Liver (tissue), 9 donors: ENCODE results near the gene BIRC7. TPM values are rescaled to one million over a fixed set of nuclear protein-coding genes. Genes with fewer than 3 reads are reported as not detected.

Source experiments
- DNase-seq: peaks from one replicate; pipeline ENCODE4 v3.0.0-alpha.2; 2017; ENCODE audit warnings: low spot score
- H3K27ac ChIP-seq, 2 donors: one replicate each; pipeline ENCODE4 v1.7.0; 2013; ENCODE audit warnings: inconsistent platforms in 2 of 2, low read length in 2 of 2, control low read depth in 1 of 2, low read depth in 1 of 2, mild to moderate bottlenecking in 1 of 2
- H3K27me3 ChIP-seq, 4 donors: one replicate each; pipeline versions ENCODE4 v1.6.1 to v1.7.0; 2013; ENCODE audit warnings: low read length in 3 of 4, inconsistent platforms in 1 of 4, mild to moderate bottlenecking in 1 of 4, moderate library complexity in 1 of 4; ENCODE audit not compliant: control insufficient read depth in 4 of 4, insufficient read depth in 4 of 4
- H3K36me3 ChIP-seq, 4 donors: one replicate each; pipeline versions ENCODE4 v1.6.1 to v1.7.0; 2013; ENCODE audit warnings: low read length in 3 of 4, mild to moderate bottlenecking in 3 of 4, low read depth in 1 of 4, moderate library complexity in 1 of 4; ENCODE audit not compliant: control insufficient read depth in 4 of 4, insufficient read depth in 3 of 4
- H3K4me1 ChIP-seq, 4 donors: one replicate each; pipeline versions ENCODE4 v1.6.1 to v1.7.0; 2013; ENCODE audit warnings: low read length in 3 of 4, mild to moderate bottlenecking in 3 of 4, moderate library complexity in 1 of 4; ENCODE audit not compliant: control insufficient read depth in 4 of 4, insufficient read depth in 4 of 4
- H3K4me3 ChIP-seq, 3 donors: one replicate each; pipeline versions ENCODE4 v1.6.1 to v1.7.0; 2013; ENCODE audit warnings: low read length in 3 of 3, control low read depth in 1 of 3, low read depth in 1 of 3, mild to moderate bottlenecking in 1 of 3
- H3K9ac ChIP-seq, 2 donors: one replicate each; pipeline ENCODE4 v1.7.0; 2013; ENCODE audit warnings: low read length in 2 of 2, mild to moderate bottlenecking in 2 of 2, moderate library complexity in 2 of 2, control low read depth in 1 of 2, low read depth in 1 of 2
- H3K9me3 ChIP-seq, 4 donors: one replicate each; pipeline versions ENCODE4 v1.6.1 to v1.7.0; 2013; ENCODE audit warnings: low read length in 3 of 4; ENCODE audit not compliant: control insufficient read depth in 4 of 4
- EGR1 ChIP-seq, 2 donors: IDR thresholded peaks; 2 replicates each; pipeline ENCODE4 v1.6.1; 2016 to 2018; ENCODE audit warnings: antibody characterized with exemption in 2 of 2, low read depth in 2 of 2
- FOXA1 ChIP-seq: IDR thresholded peaks from 2 replicates; pipeline ENCODE4 v1.6.1; 2016; ENCODE audit warnings: antibody characterized with exemption
- FOXA2 ChIP-seq: IDR thresholded peaks from 2 replicates; pipeline ENCODE4 v1.6.1; 2016; ENCODE audit warnings: antibody characterized with exemption
- HNF4A ChIP-seq, 2 donors: conservative IDR thresholded peaks; 2 replicates each; pipeline ENCODE4 v1.6.1; 2016; ENCODE audit warnings: antibody characterized with exemption in 2 of 2, mild to moderate bottlenecking in 2 of 2
- HNF4G ChIP-seq: IDR thresholded peaks from 2 replicates; pipeline ENCODE4 v1.6.1; 2016; ENCODE audit warnings: antibody characterized with exemption
- JUND ChIP-seq, 2 donors: IDR thresholded peaks; 2 replicates each; pipeline ENCODE4 v1.6.1; 2016; ENCODE audit warnings: antibody characterized with exemption in 2 of 2
- NR2F2 ChIP-seq: IDR thresholded peaks from 2 replicates; pipeline ENCODE4 v1.6.1; 2016; ENCODE audit warnings: antibody characterized with exemption
- RAD21 ChIP-seq, 2 donors: IDR thresholded peaks; 2 replicates each; pipeline ENCODE4 v1.6.1; 2016; ENCODE audit warnings: antibody characterized with exemption in 2 of 2, mild to moderate bottlenecking in 2 of 2
- RXRA ChIP-seq, 2 donors: IDR thresholded peaks; 2 replicates each; pipeline ENCODE4 v1.6.1; 2017 to 2018; ENCODE audit warnings: antibody characterized with exemption in 2 of 2, mild to moderate bottlenecking in 1 of 2
- SP1 ChIP-seq: IDR thresholded peaks from 2 replicates; pipeline ENCODE4 v1.6.1; 2018; ENCODE audit warnings: antibody characterized with exemption, mild to moderate bottlenecking
- TAF1 ChIP-seq: conservative IDR thresholded peaks from 2 replicates; pipeline ENCODE4 v1.6.1; 2016; ENCODE audit warnings: antibody characterized with exemption, mild to moderate bottlenecking
- YY1 ChIP-seq: IDR thresholded peaks from 2 replicates; pipeline ENCODE4 v1.6.1; 2016; ENCODE audit warnings: antibody characterized with exemption, mild to moderate bottlenecking
- ZBTB33 ChIP-seq: IDR thresholded peaks from 2 replicates; pipeline ENCODE4 v1.6.1; 2016; ENCODE audit warnings: antibody characterized with exemption
- WGBS: extraction: QIAGEN DNeasy Blood & Tissue Kit; methylation state at CpG from one replicate; pipeline ENCODE4 v1.1.7; 2013; 5-methylcytosine and 5-hydroxymethylcytosine counted together
- polyA plus RNA-seq, 2 donors: library from polyadenylated mRNA; stranded (reverse) in 1 of 2; unstranded in 1 of 2; fragments of 200-250 nt in 1 of 2; fragments of >200 nt in 1 of 2; fragmentation: Nextera tagmentation in 1 of 2; extraction: Ambion mirVana in 1 of 2; gene quantifications; one replicate each; pipeline versions ENCODE4 v1.2.1 to v1.2.3, GENCODE V29; 2013 to 2015
- total RNA-seq, 2 donors: library from RNA; depleted of rRNA; stranded (reverse); fragments of >200 nt; gene quantifications; one replicate each; pipeline ENCODE4 v1.2.3, GENCODE V29; 2014
- TF ChIP-seq, protein P1 (sequence below): IDR thresholded peaks from 2 replicates; pipeline ENCODE4 v1.6.1; 2016; ENCODE audit warnings: antibody characterized with exemption
- TF ChIP-seq, protein P2 (sequence below): IDR thresholded peaks from 2 replicates; pipeline ENCODE4 v1.6.1; 2016; ENCODE audit warnings: antibody characterized with exemption, mild to moderate bottlenecking
- TF ChIP-seq, protein P3 (sequence below): fragments of 150-350 bp; IDR thresholded peaks from 2 replicates; pipeline ENCODE4 v1.5.1; 2017; ENCODE audit warnings: improper control_type of control experiment, low read depth, low read length; ENCODE audit not compliant: missing input control
- donor health status: healthy.
- donor health status: healthy.
- donor health status: healthy.
- donor health status: healthy.
- donor health status: healthy.

Gene BIRC7
- total and polyA plus RNA-seq, 4 donors: 0.23 TPM; not detected in 3

DNA sequence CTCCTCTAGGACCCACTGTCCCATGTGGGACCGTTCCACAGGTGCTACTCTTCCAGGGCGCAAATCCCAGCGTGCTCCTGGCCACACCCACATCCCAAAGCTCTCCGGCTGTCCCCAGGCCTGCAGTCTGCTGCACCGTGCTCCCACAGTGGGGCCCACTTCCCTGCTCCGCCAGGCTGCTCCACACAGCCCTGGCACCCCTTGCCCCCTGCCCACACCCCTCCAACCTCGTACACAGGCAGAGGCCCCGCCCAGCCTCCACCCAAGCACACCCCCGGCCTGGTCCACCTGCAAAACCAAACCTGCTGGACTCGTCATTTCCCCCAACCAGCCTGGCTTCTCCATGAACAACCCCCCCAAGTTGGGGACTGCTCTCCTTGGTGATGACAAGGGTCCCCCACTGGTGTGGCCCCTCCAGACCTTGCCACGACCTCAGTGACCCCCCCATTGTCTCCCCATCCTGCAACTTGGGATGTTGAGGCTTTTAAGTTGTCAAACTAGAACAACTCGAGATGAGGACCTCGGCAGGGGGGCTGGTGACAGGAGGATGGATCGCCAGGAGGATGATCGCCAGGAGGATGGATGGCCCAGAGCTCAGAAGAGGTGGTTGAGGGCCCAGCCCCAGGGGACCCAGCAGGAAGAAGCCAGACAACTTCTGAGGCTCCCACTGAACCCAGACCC, 46.9 kb upstream of the BIRC7 start:
- no peak overlapping the region for H3K9ac ChIP-seq
- H3K36me3 ChIP-seq: no peaks in the 10 kb centered on the region
- WGBS: 73% methylated on average over 15 of the region's 15 CpGs
- DNase-seq: no peak
- H3K4me3 ChIP-seq: no peak overlapping the region
- no peaks in the 10 kb centered on the region for H3K4me1 ChIP-seq
- no peaks in the 10 kb centered on the region for H3K27me3 ChIP-seq
- TF ChIP-seq, protein P1, sequence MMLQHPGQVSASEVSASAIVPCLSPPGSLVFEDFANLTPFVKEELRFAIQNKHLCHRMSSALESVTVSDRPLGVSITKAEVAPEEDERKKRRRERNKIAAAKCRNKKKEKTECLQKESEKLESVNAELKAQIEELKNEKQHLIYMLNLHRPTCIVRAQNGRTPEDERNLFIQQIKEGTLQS: no peak
- TF ChIP-seq HNF4A (conservative IDR thresholded peaks at IDR 0.05) (no peak), HNF4G (no peak), TAF1 (no peak)
- TF ChIP-seq, protein P2, sequence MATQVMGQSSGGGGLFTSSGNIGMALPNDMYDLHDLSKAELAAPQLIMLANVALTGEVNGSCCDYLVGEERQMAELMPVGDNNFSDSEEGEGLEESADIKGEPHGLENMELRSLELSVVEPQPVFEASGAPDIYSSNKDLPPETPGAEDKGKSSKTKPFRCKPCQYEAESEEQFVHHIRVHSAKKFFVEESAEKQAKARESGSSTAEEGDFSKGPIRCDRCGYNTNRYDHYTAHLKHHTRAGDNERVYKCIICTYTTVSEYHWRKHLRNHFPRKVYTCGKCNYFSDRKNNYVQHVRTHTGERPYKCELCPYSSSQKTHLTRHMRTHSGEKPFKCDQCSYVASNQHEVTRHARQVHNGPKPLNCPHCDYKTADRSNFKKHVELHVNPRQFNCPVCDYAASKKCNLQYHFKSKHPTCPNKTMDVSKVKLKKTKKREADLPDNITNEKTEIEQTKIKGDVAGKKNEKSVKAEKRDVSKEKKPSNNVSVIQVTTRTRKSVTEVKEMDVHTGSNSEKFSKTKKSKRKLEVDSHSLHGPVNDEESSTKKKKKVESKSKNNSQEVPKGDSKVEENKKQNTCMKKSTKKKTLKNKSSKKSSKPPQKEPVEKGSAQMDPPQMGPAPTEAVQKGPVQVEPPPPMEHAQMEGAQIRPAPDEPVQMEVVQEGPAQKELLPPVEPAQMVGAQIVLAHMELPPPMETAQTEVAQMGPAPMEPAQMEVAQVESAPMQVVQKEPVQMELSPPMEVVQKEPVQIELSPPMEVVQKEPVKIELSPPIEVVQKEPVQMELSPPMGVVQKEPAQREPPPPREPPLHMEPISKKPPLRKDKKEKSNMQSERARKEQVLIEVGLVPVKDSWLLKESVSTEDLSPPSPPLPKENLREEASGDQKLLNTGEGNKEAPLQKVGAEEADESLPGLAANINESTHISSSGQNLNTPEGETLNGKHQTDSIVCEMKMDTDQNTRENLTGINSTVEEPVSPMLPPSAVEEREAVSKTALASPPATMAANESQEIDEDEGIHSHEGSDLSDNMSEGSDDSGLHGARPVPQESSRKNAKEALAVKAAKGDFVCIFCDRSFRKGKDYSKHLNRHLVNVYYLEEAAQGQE: no peak
- no peak overlapping the region for H3K27ac ChIP-seq
- H3K9me3 ChIP-seq: no peaks in the 10 kb centered on the region

- DNase-seq: no peak
- 83% methylated on average over 5 of the region's 5 CpGs for WGBS
- H3K4me1 ChIP-seq: no peaks in the 10 kb centered on the region
- H3K4me3 ChIP-seq: no peak overlapping the region
- H3K36me3 ChIP-seq: no peaks in the 10 kb centered on the region
- H3K27ac ChIP-seq: no peak overlapping the region
- TF ChIP-seq TAF1 (no peak), NR2F2 (no peak), HNF4A (conservative IDR thresholded peaks at IDR 0.05) (no peak), YY1 (no peak), RAD21 (IDR thresholded peaks at IDR 0.05) (no peak), RXRA (IDR thresholded peaks at IDR 0.05) (no peak), ZBTB33 (no peak), FOXA1 (no peak), SP1 (no peak), FOXA2 (no peak), EGR1 (IDR thresholded peaks at IDR 0.05; ENCODE audit: low read depth in 2 of 2) (no peak), JUND (IDR thresholded peaks at IDR 0.05) (no peak)
- TF ChIP-seq, protein P1: no peak
- TF ChIP-seq, protein P3, sequence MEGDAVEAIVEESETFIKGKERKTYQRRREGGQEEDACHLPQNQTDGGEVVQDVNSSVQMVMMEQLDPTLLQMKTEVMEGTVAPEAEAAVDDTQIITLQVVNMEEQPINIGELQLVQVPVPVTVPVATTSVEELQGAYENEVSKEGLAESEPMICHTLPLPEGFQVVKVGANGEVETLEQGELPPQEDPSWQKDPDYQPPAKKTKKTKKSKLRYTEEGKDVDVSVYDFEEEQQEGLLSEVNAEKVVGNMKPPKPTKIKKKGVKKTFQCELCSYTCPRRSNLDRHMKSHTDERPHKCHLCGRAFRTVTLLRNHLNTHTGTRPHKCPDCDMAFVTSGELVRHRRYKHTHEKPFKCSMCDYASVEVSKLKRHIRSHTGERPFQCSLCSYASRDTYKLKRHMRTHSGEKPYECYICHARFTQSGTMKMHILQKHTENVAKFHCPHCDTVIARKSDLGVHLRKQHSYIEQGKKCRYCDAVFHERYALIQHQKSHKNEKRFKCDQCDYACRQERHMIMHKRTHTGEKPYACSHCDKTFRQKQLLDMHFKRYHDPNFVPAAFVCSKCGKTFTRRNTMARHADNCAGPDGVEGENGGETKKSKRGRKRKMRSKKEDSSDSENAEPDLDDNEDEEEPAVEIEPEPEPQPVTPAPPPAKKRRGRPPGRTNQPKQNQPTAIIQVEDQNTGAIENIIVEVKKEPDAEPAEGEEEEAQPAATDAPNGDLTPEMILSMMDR: no peak
- H3K27me3 ChIP-seq: no peaks in the 10 kb centered on the region
- H3K9me3 ChIP-seq: no peaks in the 10 kb centered on the region
- H3K9ac ChIP-seq: no peak overlapping the region
Measured at GRCh38 chr20:63189322-63189642, 46.4 kb upstream of the BIRC7 start.
